HS-5 (cell line): Measurements from ENCODE around the gene FHAD1.
A peak's percentile ranks its signal among the peaks of the same experiment; 100 is the strongest.
"Not testable (repeated sequence)": the region's sequence is repeated elsewhere in the genome, so short reads cannot be mapped to it uniquely, and the experiment has no call there.

Experiments
- DNase-seq: peaks from one replicate; pipeline ENCODE4 v3.0.0-alpha.2; 2012; ENCODE audit warnings: low read depth

The FHAD1 gene

DNA sequence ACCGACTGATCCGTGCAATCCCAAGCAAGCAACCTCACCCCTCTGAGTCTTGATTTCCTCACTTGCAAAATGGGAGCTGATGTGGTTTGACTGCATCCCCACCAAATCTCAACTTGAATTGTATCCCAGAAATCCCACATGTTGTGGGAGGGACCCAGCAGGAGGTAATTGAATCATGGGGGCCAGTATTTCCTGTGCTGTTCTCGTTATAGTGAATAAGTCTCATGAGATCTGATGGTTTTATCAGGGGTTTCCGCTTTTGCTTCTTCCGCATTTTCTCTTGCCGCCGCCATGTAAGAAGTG, 58.4 kb downstream of the FHAD1 start:
- DNase-seq: no peak

DNA sequence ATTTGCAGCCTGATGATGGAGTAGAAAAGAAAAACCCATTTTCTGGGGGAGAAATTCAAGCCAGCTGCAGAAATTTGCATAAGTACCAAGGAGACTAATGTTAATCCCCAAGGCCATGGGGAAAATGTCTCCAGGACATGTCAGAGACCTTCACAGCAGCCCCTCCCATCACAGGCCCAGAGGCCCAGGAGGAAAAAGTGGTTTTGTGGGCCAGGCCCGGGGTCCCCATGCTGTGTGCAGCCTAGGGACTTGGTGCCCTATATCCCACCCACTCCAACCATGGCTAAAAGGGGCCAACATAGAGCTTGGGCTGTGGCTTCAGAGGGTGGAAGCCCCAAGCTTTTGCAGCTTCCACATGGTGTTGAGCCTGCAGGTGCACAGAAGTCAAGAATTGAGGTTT, 59.3 kb downstream of the FHAD1 start:
- DNase-seq: not testable (repeated sequence)

DNA sequence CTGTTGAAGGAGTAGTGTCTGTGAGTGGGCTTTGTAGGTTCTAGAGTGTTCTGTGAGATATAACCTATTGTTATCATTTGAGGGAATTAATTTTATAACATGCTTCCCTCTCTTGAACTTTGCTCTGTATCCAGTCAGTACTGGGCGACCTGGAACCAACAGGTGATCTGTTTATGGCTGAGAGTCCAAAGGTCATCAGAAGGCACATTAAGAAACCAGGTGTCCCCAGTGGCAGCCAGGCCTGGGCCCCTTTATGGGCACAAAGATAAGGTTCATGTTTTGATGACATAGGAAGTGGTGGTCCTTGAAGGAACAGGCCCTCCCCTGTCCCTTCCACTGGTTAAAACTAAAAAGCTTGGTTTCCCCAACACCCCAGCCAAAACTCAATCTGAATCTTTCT, 61.1 kb downstream of the FHAD1 start:
- DNase-seq: no peak

DNA sequence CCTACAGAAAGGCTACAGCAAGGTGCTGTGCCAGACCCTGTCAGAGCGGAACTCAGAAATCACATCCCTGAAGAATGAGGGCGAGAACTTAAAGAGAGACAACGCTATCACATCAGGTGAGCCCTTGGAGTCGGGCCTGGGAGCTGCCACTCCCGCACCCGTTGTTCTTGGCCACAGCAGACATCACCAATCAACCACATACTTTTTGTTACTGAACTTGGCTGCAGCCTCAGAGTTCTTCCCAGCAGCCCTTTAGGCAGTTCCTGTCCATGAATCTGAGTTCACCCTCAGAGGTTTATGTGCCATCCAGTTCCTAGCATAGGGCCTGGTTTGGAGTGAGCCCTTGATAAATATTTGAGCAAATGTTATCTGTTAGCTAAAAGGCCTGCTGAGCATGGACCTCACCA, 61.6 kb downstream of the FHAD1 start:
- DNase-seq: no peak

DNA sequence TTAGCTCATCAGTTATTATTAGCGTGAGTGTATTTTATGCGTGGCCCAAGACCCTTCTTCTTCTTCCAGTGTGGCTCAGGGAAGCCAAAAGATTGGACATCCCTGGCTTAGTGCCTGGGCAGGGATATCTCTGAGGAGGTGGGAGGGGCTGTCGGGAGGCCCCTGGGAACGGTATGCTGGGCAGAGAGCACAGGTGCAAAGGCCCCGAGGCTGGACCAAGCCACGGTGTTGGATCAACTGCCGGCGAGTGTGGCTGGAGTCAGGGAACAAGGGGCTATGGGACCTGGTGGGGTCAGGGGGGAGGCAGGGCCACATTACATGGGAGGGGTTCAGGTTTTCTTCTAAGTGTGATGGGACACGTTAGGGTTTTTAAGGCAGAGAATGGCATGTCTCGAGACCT, 62.7 kb downstream of the FHAD1 start:
- no peak for DNase-seq

DNA sequence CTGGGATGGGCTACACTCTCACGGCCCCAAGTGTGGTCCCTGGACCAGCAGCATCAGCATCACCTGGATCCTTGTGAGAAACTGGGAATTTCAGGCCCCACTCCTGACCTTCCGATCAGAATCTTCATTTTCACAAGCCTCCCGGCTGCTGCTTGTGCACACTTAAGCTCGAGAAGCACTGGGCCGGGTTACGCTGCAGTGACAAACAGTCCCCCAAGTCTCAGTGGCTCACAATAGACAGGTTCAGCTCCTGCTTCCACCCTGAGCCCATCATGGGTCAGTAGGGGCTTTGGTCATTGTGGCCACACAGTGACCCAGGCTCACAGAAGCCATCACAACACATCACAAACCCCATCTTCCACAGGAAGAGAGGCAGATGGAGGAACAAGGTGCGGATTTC, 63.5 kb downstream of the FHAD1 start:
- DNase-seq: no peak

DNA sequence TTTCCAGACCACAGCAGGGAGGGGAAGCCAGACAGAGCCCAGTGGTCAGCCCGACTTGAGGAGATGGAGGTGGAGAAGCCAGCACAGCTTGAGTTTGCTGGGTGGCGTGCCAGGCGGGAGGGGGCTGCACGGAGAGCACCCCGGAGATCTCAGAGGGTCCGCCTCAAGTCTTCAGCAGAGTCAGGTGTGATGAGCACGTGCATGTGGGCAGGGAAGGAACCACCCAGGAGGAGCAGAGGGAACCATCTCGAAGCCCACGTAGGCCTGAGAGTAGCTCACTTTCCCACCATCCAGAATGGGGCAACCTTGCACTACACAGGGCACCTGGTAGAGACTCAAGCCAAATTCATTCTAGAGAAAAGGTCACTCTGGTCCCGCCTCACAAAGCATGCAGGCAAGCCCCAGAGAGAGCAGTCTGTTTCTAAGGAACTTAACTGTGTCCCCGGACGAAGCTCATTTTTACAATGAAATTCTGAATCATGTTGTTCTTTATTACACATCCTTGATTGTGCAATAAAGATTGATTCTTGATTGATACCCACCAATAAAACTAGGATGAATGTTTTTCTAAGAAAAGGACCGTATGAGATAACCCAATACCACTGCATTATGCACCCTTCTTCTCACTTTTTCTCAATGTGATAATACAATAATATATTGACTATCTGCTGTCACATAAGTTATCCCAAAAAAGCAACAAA, 64.2 kb downstream of the FHAD1 start:
- DNase-seq: no peak

DNA sequence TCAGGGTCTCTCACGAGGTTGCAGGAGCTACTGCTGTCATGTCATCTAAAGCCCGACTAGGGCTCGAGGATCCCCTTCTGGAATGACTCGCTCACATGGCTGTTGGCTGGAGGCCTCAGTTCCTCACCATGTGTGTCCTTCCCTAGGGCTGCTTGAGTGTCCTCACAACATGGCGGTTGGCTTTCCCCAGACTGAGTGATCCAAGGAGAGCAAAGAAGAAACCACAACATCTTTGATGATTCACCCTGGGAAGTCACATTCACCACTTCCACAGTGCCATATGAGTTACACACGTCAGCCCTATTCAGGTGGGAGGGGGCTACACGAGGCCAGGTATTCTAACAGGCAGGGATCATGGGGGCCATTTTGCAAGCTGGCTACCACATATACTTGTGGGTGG, 64.9 kb downstream of the FHAD1 start:
- DNase-seq: no peak

DNA sequence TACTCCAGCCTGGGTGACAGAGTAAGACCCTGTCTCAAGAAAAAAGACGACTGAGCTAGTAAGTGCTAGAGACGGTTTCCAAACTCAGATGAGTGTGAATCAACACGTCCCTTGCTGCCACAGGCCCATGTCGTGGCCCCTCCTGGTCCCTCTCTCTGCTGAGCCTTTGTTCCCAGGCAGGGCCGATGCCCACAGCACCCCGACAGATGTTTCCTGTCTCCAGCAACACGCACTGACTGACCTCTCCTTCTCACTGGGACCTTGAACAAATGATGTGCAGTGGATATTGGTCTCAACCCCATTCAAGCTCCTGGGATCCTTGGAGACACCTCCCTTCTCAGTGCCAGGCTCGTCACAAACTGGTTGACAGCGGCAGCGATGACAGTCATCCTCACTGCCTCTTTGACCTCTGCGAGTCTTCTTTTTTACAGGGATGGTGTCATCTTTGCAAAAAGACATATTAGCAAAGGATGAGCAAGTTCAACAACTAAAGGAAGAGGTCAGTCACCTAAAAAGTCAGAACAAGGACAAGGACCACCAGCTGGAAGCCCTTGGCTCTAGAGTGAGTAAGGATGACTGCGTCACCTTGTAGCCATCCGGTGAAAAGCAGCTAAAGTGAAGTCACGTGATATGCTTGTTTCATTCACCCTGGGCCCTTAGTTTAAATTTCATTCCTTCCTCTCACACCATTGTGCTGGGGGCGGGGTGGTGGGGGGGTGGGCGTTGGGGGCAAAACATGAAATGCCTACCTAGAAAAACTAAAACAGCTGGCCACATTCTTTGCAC, 65.8 kb downstream of the FHAD1 start:
- no peak for DNase-seq

DNA sequence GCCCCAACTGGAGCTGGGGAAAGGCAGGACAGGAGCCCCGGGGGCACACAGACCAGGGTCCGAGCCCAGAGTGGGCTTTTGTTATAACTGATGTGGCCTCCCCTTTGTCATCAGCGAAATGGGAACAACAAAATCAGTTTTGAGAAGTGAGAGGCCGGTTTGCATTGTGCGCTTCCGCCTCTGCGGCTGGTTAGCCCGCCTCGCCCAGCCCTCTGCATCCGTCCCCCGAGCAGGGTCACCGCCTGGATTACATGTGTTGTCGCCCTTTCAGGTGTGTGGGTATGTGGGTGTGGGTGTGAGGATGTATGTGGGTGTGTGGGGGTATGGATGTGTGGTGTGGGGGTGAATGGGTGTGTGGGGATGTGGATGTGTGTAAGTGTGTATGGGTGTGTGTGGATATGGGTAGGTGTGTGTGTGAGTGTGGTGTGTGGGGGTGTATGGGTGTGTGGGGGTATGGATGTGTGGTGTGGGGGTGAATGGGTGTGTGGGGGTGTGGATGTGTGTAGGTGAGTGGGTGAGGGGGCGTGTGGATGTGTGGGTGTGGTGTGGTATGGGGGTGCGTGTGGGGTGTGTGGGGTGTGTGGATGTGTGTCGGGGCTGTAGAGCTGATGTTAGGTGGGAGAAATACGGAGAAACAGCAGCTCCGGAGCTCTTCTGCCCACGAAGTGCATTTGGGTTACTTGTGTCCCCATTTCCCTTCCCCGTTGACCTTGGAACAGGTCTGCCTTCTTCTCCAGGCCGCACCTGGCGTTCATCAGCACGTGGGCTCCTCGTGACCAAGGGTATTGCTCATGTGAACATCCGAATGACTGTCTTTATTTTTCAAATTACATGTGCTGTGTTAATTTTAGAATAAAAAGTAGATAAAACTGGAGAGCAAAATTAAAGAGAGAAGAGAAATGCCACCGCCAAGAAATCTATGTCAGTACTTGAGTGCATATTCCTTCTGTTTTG, 67.6 kb downstream of the FHAD1 start:
- no peak for DNase-seq

DNA sequence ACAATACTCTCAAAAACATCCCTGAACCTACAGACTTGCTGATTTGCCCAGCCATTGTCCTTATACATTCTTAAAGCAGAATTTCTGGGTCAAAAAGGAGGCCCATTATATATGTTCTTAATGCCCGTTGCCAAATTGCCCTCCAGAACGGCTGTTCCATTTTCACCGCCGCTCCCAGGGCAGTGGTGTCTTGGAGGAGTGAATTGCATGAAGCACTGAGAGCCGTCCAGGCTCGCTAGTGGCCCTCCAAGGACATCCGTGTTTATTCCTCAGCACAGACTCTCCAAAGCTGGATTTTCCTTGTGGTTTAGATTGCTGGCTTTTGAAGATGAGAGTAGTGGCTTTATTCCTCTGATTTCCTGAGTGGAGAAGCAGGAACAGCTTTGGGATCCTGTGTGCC, 68.8 kb downstream of the FHAD1 start:
- no peak for DNase-seq

DNA sequence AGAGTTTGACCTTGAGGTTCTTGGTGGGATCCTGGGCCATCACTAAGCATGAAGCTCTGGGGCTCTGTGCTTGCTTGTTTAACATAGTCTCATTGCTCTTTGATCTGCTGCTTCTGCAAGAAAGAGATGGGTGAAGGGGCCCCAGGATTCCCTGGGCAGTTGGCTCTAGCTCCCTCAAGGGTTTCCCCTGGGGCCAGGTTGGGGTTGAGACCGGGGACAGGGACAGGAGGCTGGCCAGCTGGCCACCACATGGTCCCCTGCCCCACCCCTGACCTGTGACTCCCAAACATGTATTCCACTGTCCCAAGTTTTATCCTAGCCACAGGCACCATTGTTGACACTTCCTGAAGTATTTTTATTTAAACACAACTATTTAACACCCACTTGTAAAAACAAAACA, 69.5 kb downstream of the FHAD1 start:
- DNase-seq: no peak

DNA sequence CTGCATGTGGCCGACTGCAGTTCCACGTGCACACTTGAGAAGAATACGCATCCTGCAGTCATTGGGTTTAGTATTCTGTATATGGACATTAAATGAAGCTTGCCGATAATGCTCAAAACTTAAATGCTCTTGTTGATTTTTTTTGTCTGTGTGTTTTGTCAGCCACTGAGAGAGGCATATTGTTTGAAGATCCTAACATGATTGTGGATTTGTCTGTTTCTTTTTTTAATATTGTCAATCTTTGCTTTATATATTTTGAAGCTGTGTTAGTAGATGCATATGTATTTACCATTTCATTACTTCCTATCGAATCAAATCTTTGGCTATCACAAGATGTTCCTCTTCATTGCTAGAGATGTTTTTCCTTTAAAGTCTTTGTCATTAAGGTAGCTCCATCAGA, 73.2 kb downstream of the FHAD1 start:
- no peak for DNase-seq

DNA sequence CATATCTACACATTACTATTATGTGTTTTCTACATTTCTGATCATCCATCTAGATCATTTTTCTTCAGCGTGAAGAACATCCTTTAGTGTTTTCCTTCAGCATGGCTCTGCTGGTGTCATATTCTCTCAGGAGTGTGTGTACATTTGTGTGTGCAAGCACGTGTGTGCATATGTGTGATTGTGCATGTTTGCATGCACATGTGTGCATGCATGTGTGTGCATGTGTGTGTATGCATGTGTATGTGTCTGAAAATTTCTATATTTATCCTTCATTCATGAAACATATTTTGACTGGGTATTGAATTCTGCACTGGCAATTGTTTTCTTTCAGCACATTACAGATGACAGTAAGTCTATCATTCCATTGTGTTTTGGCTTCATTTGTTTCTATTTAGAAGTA, 74.6 kb downstream of the FHAD1 start:
- DNase-seq: no peak

DNA sequence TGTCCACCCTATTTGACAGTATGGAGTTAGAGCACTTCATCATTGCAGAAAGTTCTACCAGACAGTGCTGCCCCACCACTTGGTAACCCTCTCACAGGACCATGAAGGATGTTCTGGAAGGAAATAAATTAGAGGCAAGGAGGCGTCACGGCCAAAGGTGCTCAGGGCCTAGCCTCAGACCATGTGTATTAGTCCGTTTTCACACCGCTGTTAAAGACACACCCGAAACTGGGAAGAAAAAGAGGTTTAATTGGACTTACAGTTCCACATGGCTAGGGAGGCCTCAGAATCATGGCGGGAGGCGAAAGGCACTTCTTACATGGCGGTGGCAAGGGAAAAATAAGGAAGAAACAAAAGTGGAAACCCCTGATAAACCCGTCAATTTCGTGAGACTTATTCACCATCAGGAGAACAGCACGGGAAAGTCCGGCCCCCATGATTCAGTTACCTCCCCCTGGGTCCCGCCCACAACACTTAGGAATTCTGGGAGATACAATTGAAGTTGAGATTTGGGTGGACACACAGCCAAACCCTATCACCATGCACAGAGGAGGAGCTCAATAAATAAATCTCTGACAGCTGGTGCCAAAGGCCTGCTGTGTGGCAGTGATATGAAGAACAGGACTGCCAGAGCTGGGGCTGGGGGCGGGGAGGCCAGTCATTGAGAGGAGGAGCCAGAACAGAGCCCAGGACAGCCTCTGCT, 75.8 kb downstream of the FHAD1 start:
- no peak for DNase-seq

DNA sequence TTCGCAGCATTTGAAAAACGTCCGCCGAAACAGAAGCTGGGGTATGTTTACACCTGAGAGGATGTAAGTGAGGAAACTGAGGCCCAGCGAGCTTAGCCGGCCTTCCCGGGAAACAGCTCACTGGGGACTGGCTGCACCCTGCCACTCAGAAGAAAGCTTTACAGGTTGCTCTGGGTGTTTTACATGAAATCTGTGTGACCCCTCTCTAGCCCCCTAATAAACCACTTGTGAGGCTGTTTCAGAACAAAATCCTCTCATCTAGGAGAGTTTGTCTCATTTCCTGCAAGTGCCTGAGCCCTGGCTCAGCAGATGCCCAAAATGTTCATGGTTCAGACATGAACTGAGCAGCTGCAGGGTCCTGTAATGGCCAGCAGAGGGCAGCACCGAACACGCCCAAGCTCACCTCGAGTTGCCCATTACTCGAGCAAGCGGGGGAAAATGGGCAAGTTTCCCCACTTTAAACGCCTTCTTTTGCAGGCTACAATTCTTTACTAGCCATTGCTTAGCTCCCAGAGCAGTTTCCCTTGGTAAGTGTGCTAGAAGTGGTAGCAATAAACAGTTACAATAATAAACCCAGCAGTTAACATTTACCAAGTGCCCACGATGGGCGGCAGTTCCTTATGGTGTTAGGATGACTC, 76.4 kb downstream of the FHAD1 start:
- DNase-seq: peak; percentile 54

DNA sequence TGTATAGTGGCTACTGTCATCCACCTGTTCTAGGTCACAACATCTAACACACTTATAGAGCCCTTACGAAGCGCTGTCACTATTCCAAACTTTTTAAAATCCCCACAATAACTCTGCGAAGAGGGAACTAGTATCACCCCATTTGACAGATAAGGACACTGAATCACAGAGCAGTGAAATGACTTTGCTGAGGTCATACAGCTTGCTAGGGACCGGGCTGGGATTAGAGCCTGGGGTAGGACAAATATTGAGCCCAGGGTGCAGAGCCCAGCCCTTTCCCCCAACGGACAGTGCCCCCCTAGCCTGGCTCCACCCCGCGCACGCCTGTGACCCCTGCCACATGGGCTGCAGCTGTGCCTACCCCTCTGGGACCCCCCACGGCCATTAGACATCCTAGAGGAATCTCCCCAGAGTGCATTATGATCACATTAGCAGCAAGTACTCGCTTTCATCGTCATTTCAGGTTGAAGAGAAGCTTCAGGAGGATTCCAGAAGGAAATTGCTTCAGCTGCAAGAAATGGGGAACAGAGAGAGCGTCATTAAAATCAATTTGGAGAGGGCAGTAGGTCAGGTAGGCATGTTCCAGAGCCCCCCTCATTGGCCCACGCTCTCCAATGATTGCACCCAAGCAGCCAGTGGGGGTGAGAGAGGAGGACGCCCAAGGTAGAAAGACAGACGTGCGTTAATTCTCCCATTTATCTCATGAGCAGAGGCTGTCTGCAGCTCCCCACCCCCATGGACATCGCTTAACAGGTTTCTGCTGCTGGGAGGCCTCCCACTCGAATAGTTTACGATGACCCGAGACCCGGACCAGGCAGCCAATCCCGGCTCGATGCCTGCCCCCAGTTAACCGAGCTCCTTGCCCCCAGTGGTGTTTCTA, 77.2 kb downstream of the FHAD1 start:
- no peak for DNase-seq

DNA sequence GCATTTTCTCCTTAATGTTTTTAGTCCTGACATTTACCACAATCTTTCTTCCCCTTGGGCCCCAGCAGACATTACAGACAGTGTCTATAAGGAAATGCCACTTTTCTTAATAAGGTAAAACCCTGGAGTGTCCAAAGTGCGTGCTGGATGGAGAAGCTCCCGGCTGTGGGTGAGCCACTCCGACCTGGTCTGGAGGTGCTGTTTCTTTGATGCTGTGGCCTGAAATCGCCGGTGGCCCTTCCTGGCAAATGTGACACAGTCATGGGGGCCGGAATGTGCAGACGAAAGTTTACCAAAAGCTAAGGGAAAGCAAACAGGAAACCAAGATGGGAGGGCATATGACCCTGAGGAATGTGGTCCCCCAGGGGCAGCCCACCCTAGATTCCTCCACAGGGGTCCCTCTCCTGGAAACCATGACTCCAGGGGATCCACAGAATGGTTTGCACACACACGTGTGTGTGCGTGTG, 77.9 kb downstream of the FHAD1 start:
- DNase-seq: no peak

DNA sequence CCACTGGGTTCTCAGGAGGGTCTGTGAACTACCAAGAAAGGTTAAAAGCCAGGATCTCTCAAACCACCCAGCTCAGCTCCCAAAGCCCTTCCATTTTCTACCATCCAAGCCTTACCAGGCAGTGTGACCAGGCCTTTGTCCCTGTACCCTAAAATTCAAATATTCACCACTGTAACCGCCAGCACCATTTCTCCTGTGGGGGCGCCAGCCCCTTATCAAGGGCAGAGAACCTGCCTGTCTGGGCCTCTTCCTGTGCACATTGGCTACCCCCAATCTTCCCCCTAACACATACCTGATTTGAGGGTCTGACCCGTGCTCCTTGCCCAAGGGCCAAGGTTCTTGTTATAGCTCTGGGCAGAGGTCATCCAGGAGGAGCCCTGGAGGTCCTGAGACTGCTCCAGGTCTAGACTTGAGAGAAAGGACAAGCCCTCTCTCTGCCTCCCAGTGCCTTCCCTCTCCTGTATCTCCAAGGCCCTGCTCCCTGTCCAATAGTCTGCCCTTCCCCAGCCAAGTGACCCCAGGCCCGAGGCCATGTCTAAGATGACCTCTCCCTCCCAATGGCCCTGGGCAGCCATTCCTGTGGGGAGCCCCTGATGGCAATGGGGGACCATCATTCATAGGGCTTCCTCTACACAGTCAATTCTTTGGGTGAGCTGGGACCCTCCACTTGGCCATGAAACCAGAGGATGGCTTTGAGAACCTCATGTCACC, 78.5 kb downstream of the FHAD1 start:
- DNase-seq: no peak
